WTC11 (cell line): ENCODE measurements around the gene POLG. TPM values are rescaled to one million over a fixed set of nuclear protein-coding genes. Genes with fewer than 3 reads are reported as not detected.

Experiments used
- ATAC-seq: fragments of 200-7000 bp; cut with Tn5 transposase; 2 replicates; pipeline ENCODE4 v1.10.0; 2021; ENCODE audit warnings: mild to moderate bottlenecking, moderate library complexity
- CTCF ChIA-PET: fragments of 300-600 bp; sonication (Branson Sonifier 250); formaldehyde crosslinking; loops from one replicate; lab custom pipeline; 2021; ENCODE audit warnings: antibody characterized with exemption; lab: Charles Lee
- POLR2A ChIA-PET: fragments of 350-600 bp; sonication (Branson Sonifier 250); formaldehyde crosslinking; loops from one replicate; lab custom pipeline; 2021; ENCODE audit warnings: antibody characterized with exemption; lab: Charles Lee
- DNase-seq: peaks from one replicate; pipeline ENCODE4 v3.0.0; 2021; ENCODE audit warnings: low spot score
- H3K27ac Mint-ChIP-seq: 2 replicates; pipeline ENCODE4 v1.8.0; 2021; ENCODE audit warnings: mixed read lengths
- H3K27me3 Mint-ChIP-seq: 2 replicates; pipeline ENCODE4 v1.8.0; 2021; ENCODE audit warnings: low read depth, mild to moderate bottlenecking, moderate library complexity, mixed read lengths
- H3K36me3 Mint-ChIP-seq: 2 replicates; pipeline ENCODE4 v1.8.0; 2021; ENCODE audit warnings: mixed read lengths
- H3K4me1 Mint-ChIP-seq: 2 replicates; pipeline ENCODE4 v1.8.0; 2022; ENCODE audit warnings: mixed read lengths
- H3K4me3 Mint-ChIP-seq: 2 replicates; pipeline ENCODE4 v1.8.0; 2021; ENCODE audit warnings: mild to moderate bottlenecking, moderate library complexity, mixed read lengths
- H3K9me3 Mint-ChIP-seq: 2 replicates; pipeline ENCODE4 v1.8.0; 2021; ENCODE audit warnings: mixed read lengths
- CREB1 ChIP-seq: sonication (generic); formaldehyde crosslinking; IDR thresholded peaks from 2 replicates; pipeline ENCODE4 v1.8.0; 2023; ENCODE audit warnings: mild to moderate bottlenecking, missing genetic modification reagents
- CREM ChIP-seq: sonication (generic); formaldehyde crosslinking; IDR thresholded peaks from 2 replicates; pipeline ENCODE4 v1.8.1; 2022; ENCODE audit warnings: mild to moderate bottlenecking, missing genetic modification reagents, moderate library complexity
- E2F1 ChIP-seq: sonication (generic); formaldehyde crosslinking; IDR thresholded peaks from 2 replicates; pipeline ENCODE4 v1.8.0; 2022; ENCODE audit warnings: mild to moderate bottlenecking, missing genetic modification reagents
- ERG ChIP-seq: fragments of 250-450 bp; sonication (Bioruptor Pico); IDR thresholded peaks from 2 replicates; pipeline ENCODE4 v1.8.0; 2021; ENCODE audit warnings: mild to moderate bottlenecking
- HMGXB4 ChIP-seq: sonication (generic); formaldehyde crosslinking; IDR thresholded peaks from 2 replicates; pipeline ENCODE4 v1.8.1; 2023; ENCODE audit warnings: mild to moderate bottlenecking, moderate library complexity, missing genetic modification reagents
- MYBL2 ChIP-seq: sonication (generic); formaldehyde crosslinking; IDR thresholded peaks from 2 replicates; pipeline ENCODE4 v1.8.1; 2023; ENCODE audit warnings: mild to moderate bottlenecking, moderate library complexity, missing genetic modification reagents
- NFATC4 ChIP-seq: fragments of 250-450 bp; sonication (Bioruptor Pico); IDR thresholded peaks from 2 replicates; pipeline ENCODE4 v1.9.0; 2021; ENCODE audit warnings: mild to moderate bottlenecking
- RELA ChIP-seq: sonication (generic); formaldehyde crosslinking; IDR thresholded peaks from 2 replicates; pipeline ENCODE4 v1.8.1; 2022; ENCODE audit warnings: missing genetic modification reagents, mild to moderate bottlenecking, borderline replicate concordance
- RORB ChIP-seq: fragments of 250-450 bp; sonication (Bioruptor Pico); IDR thresholded peaks from 2 replicates; pipeline ENCODE4 v1.9.0; 2021; ENCODE audit warnings: mild to moderate bottlenecking
- SMAD4 ChIP-seq: sonication (generic); formaldehyde crosslinking; IDR thresholded peaks from 2 replicates; pipeline ENCODE4 v1.8.0; 2022; ENCODE audit warnings: mild to moderate bottlenecking, missing genetic modification reagents
- TEAD4 ChIP-seq: sonication (generic); formaldehyde crosslinking; IDR thresholded peaks from 2 replicates; pipeline ENCODE4 v1.8.0; 2022; ENCODE audit warnings: mild to moderate bottlenecking, missing genetic modification reagents
- USF2 ChIP-seq: sonication (generic); formaldehyde crosslinking; IDR thresholded peaks from 2 replicates; pipeline ENCODE4 v1.8.1; 2023; ENCODE audit warnings: mild to moderate bottlenecking, missing genetic modification reagents, moderate library complexity
- ZBTB21 ChIP-seq: sonication (generic); formaldehyde crosslinking; IDR thresholded peaks from 2 replicates; pipeline ENCODE4 v1.8.1; 2023; ENCODE audit warnings: mild to moderate bottlenecking, missing genetic modification reagents, borderline replicate concordance
- ZNF138 ChIP-seq: sonication (generic); formaldehyde crosslinking; conservative IDR thresholded peaks from 2 replicates; pipeline ENCODE4 v1.8.1; 2022; ENCODE audit warnings: mild to moderate bottlenecking, moderate library complexity, missing genetic modification reagents
- ZNF219 ChIP-seq: sonication (generic); formaldehyde crosslinking; IDR thresholded peaks from 2 replicates; pipeline ENCODE4 v1.8.0; 2023; ENCODE audit warnings: missing genetic modification reagents, mild to moderate bottlenecking, borderline replicate concordance
- ZNF263 ChIP-seq: sonication (generic); formaldehyde crosslinking; IDR thresholded peaks from 2 replicates; pipeline ENCODE4 v1.8.1; 2022; ENCODE audit warnings: low read depth, mild to moderate bottlenecking, moderate library complexity, missing genetic modification reagents
- ZNF317 ChIP-seq: sonication (generic); formaldehyde crosslinking; IDR thresholded peaks from 2 replicates; pipeline ENCODE4 v1.8.1; 2023; ENCODE audit warnings: low read depth, mild to moderate bottlenecking, moderate library complexity, missing genetic modification reagents, borderline replicate concordance
- ZNF512 ChIP-seq: sonication (generic); formaldehyde crosslinking; IDR thresholded peaks from 2 replicates; pipeline ENCODE4 v1.8.1; 2022; ENCODE audit warnings: missing genetic modification reagents, borderline replicate concordance
- total RNA-seq: library from RNA; stranded (reverse); gene quantifications from 3 replicates; pipeline ENCODE4 v1.2.3, GENCODE V29; 2021
- TF ChIP-seq, protein P1 (sequence below): sonication (generic); formaldehyde crosslinking; IDR thresholded peaks from 2 replicates; pipeline ENCODE4 v1.8.1; 2023; ENCODE audit warnings: mild to moderate bottlenecking, missing genetic modification reagents
- TF ChIP-seq, protein P2 (sequence below): sonication (generic); formaldehyde crosslinking; IDR thresholded peaks from 2 replicates; pipeline ENCODE4 v1.8.0; 2023; ENCODE audit warnings: missing genetic modification reagents

POLG gene
- total RNA-seq, 1 experiment from 2014 or later, result 76.2 TPM

- no peaks in the 10 kb centered on the region for H3K9me3 Mint-ChIP-seq
- ATAC-seq (no peak), DNase-seq (no peak)
- CTCF ChIA-PET, result interaction anchor here (0.7 to 6.4 kb wide), 4 partner anchors 15 to 395 kb away, joined by 3 to 133 read pairs (median 9); no protein-coding TSS in a partner anchor
- no peak overlapping the region for H3K4me3 Mint-ChIP-seq
- no peaks in the 10 kb centered on the region for H3K36me3 Mint-ChIP-seq
- no peak overlapping the region for H3K27ac Mint-ChIP-seq
- H3K27me3 Mint-ChIP-seq, result peaks cover 99% of the 10 kb centered on the region
- POLR2A ChIA-PET, result no interaction called here
- peaks cover 49% of the 10 kb centered on the region for H3K4me1 Mint-ChIP-seq
- TF ChIP-seq ZNF219 (no peak), ZNF317 (CRISPR knock-in tag) (no peak), SMAD4 (CRISPR knock-in tag) (no peak), ZNF263 (no peak), RELA (CRISPR knock-in tag) (no peak), NFATC4 (no peak), RORB (CRISPR knock-in tag) (no peak), CREM (CRISPR knock-in tag) (no peak), E2F1 (CRISPR knock-in tag) (no peak), USF2 (CRISPR knock-in tag) (no peak), ZBTB21 (CRISPR knock-in tag) (no peak), CREB1 (no peak), ZNF138 (no peak), ZNF512 (CRISPR knock-in tag) (no peak), MYBL2 (no peak)
- TF ChIP-seq, protein P1, sequence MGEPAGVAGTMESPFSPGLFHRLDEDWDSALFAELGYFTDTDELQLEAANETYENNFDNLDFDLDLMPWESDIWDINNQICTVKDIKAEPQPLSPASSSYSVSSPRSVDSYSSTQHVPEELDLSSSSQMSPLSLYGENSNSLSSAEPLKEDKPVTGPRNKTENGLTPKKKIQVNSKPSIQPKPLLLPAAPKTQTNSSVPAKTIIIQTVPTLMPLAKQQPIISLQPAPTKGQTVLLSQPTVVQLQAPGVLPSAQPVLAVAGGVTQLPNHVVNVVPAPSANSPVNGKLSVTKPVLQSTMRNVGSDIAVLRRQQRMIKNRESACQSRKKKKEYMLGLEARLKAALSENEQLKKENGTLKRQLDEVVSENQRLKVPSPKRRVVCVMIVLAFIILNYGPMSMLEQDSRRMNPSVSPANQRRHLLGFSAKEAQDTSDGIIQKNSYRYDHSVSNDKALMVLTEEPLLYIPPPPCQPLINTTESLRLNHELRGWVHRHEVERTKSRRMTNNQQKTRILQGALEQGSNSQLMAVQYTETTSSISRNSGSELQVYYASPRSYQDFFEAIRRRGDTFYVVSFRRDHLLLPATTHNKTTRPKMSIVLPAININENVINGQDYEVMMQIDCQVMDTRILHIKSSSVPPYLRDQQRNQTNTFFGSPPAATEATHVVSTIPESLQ, result no peak
- TF ChIP-seq, protein P2, sequence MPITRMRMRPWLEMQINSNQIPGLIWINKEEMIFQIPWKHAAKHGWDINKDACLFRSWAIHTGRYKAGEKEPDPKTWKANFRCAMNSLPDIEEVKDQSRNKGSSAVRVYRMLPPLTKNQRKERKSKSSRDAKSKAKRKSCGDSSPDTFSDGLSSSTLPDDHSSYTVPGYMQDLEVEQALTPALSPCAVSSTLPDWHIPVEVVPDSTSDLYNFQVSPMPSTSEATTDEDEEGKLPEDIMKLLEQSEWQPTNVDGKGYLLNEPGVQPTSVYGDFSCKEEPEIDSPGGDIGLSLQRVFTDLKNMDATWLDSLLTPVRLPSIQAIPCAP (CRISPR knock-in tag), result no peak
Measured at GRCh38 chr15:89374086-89374981, 39.7 kb upstream of the POLG start.

GRCh38 chr15:89372069-89372935 lies 37.7 kb upstream of the POLG start:
- Mint-ChIP-seq H3K4me1 (peaks cover 42% of the 10 kb centered on the region), H3K9me3 (no peaks in the 10 kb centered on the region), H3K27ac (no peak overlapping the region), H3K27me3 (peaks cover 99% of the 10 kb centered on the region), H3K36me3 (no peaks in the 10 kb centered on the region), H3K4me3 (peak overlapping the region; percentile 49)
- ChIA-PET CTCF (interaction anchor here (0.9 to 2.2 kb wide), 6 partner anchors 13 to 70 kb away, joined by 3 to 23 read pairs (median 5); no protein-coding TSS in a partner anchor), POLR2A (no interaction called here)
- TF ChIP-seq ERG (CRISPR knock-in tag) (no peak), HMGXB4 (CRISPR knock-in tag) (no peak), TEAD4 (no peak)
- DNase-seq (no peak), ATAC-seq (no peak)
